SH-SY5Y (cell line): ENCODE data around the gene FREY1.

ENCODE experiments used
- GATA2 ChIP-seq: IDR thresholded peaks from 2 replicates; pipeline ENCODE4 v1.6.1; 2011; ENCODE audit warnings: mild to moderate bottlenecking, low read depth, low read length
- GATA3 ChIP-seq: IDR thresholded peaks from 2 replicates; pipeline ENCODE4 v1.6.1; 2011; ENCODE audit warnings: low read depth, mild to moderate bottlenecking, low read length, moderate library complexity

- TF ChIP-seq GATA2 (no peak), GATA3 (no peak)
These were observed 15.5 kb upstream of the FREY1 start, which contains the start of gene LARGE2 for GRCh38 chr11:45922425-45923082.
